ENCODE measurements around the gene LSAMP.

GRCh38 chr3:116238846-116239565 is 206.3 kb downstream of the LSAMP start:
- TF ChIP-seq CTCF (conservative IDR thresholded peaks at IDR 0.05; ENCODE audit: low read depth in 2 of 2) (no peak), CREB1 (CRISPR knock-in tag; IDR thresholded peaks at IDR 0.05; ENCODE audit: low read depth) (no peak), POLR2AphosphoS5 (IDR thresholded peaks at IDR 0.05; ENCODE audit: low read depth) (no peak)
